Neuronal stem cell (in vitro differentiated cells): ENCODE measurements around the gene LTB.

Experiments
- DNase-seq: peaks from one replicate; pipeline ENCODE4 v3.0.0-alpha.2; 2013; ENCODE audit warnings: low spot score
- H2AFZ ChIP-seq: one replicate; pipeline ENCODE4 v1.6.1; 2013; ENCODE audit warnings: mild to moderate bottlenecking, low read length, inconsistent platforms
- H2AK5ac ChIP-seq: 2 replicates; pipeline ENCODE4 v1.6.1; 2013; ENCODE audit warnings: low read depth, mild to moderate bottlenecking, inconsistent platforms, low read length, moderate library complexity, mixed read lengths
- H2BK120ac ChIP-seq: 2 replicates; pipeline ENCODE4 v1.6.1; 2013; ENCODE audit warnings: low read depth, mild to moderate bottlenecking, inconsistent platforms, low read length, moderate library complexity, mixed read lengths
- H2BK12ac ChIP-seq: one replicate; pipeline ENCODE4 v1.6.1; 2013; ENCODE audit warnings: low read length, inconsistent platforms
- H2BK15ac ChIP-seq: 2 replicates; pipeline ENCODE4 v1.6.1; 2013; ENCODE audit warnings: mild to moderate bottlenecking, low read length, inconsistent platforms, mixed read lengths
- H2BK5ac ChIP-seq: one replicate; pipeline ENCODE4 v1.6.1; 2013; ENCODE audit warnings: inconsistent platforms, mild to moderate bottlenecking, low read length, moderate library complexity
- H3K14ac ChIP-seq: one replicate; pipeline ENCODE4 v1.6.1; 2013; ENCODE audit warnings: low read length, inconsistent platforms
- H3K18ac ChIP-seq: 2 replicates; pipeline ENCODE4 v1.6.1; 2013; ENCODE audit warnings: low read length, inconsistent platforms
- H3K23ac ChIP-seq: 2 replicates; pipeline ENCODE4 v1.6.1; 2013; ENCODE audit warnings: low read depth, mild to moderate bottlenecking, mixed read lengths, low read length, inconsistent platforms; ENCODE audit not compliant: poor library complexity
- H3K27ac ChIP-seq: replicated peaks from 3 replicates; pipeline ENCODE4 v1.5.1; 2013; ENCODE audit warnings: low read length, inconsistent platforms
- H3K27me3 ChIP-seq, 3 experiments: 2 replicates each; pipeline ENCODE4 v1.6.1; 2013; ENCODE audit warnings: low read length in 3 of 3, mild to moderate bottlenecking in 2 of 3, inconsistent platforms in 1 of 3, low read depth in 1 of 3, mixed read lengths in 1 of 3, moderate library complexity in 1 of 3; ENCODE audit not compliant: control insufficient read depth in 3 of 3, insufficient read depth in 3 of 3
- H3K36me3 ChIP-seq, 2 donors: replicated peaks in 1 of 2; 2 replicates each; pipeline ENCODE4 v1.6.1; 2013; ENCODE audit warnings: low read length in 2 of 2; ENCODE audit not compliant: control insufficient read depth in 2 of 2, insufficient read depth in 2 of 2
- H3K4ac ChIP-seq: 2 replicates; pipeline ENCODE4 v1.6.1; 2013; ENCODE audit warnings: inconsistent platforms, mild to moderate bottlenecking, low read length, moderate library complexity
- H3K4me1 ChIP-seq, 2 donors: 1 replicate in 1 of 2; 2 replicates in 1 of 2; pipeline ENCODE4 v1.6.1; 2013; ENCODE audit warnings: low read length in 2 of 2, low read depth in 1 of 2; ENCODE audit not compliant: control insufficient read depth in 2 of 2, insufficient read depth in 1 of 2
- H3K4me2 ChIP-seq: one replicate; pipeline ENCODE4 v1.6.1; 2013; ENCODE audit warnings: mild to moderate bottlenecking, low read length, inconsistent platforms; ENCODE audit not compliant: insufficient read depth, poor library complexity, severe bottlenecking
- H3K4me3 ChIP-seq, 2 donors: 2 replicates each; pipeline ENCODE4 v1.5.1; 2013; ENCODE audit warnings: low read length in 2 of 2, mild to moderate bottlenecking in 2 of 2, inconsistent platforms in 1 of 2, moderate library complexity in 1 of 2
- H3K79me1 ChIP-seq: one replicate; pipeline ENCODE4 v1.6.1; 2013; ENCODE audit warnings: low read depth, mild to moderate bottlenecking, inconsistent platforms, low read length, moderate library complexity
- H3K9ac ChIP-seq: one replicate; pipeline ENCODE4 v1.6.1; 2013; ENCODE audit warnings: mild to moderate bottlenecking, low read depth, low read length, inconsistent platforms; ENCODE audit not compliant: poor library complexity
- H3K9me3 ChIP-seq, 2 donors: replicated peaks in 1 of 2; 2 replicates each; pipeline versions ENCODE3 to v1.6.1; 2013; ENCODE audit warnings: low read length in 2 of 2, mild to moderate bottlenecking in 2 of 2, inconsistent platforms in 1 of 2, low read depth in 1 of 2, mixed read lengths in 1 of 2, moderate library complexity in 1 of 2; ENCODE audit not compliant: control insufficient read depth in 2 of 2, insufficient read depth in 1 of 2
- H4K8ac ChIP-seq: one replicate; pipeline ENCODE4 v1.6.1; 2013; ENCODE audit warnings: low read depth, mild to moderate bottlenecking, inconsistent platforms, low read length, moderate library complexity
- H4K91ac ChIP-seq: one replicate; pipeline ENCODE4 v1.6.1; 2013; ENCODE audit warnings: low read length, low read depth, mild to moderate bottlenecking, inconsistent platforms; ENCODE audit not compliant: poor library complexity
- WGBS, 2 donors: extraction: QIAGEN DNeasy Blood & Tissue Kit; methylation state at CpG; one replicate each; pipeline ENCODE4 v1.1.7; 2013; ENCODE audit warnings: missing lambda C conversion rate in 2 of 2, mixed read lengths in 1 of 2; ENCODE audit not compliant: insufficient read length in 2 of 2, insufficient replicate concordance in 1 of 2; ENCODE audit errors: extremely low coverage in 2 of 2; 5-methylcytosine and 5-hydroxymethylcytosine counted together

LTB gene

GRCh38 chr6:31587791-31588777, 5.9 kb upstream of the LTB start:
- WGBS, 2 donors, result no CpG with 5 or more reads among the region's 12 CpGs
- Histone ChIP-seq H3K9ac (no peak overlapping the region), H3K14ac (no peak overlapping the region), H4K8ac (peak overlapping the region; percentile 43), H3K36me3 (no peaks in the 10 kb centered on the region), H3K4me3 (no peak overlapping the region), H3K23ac (no peak overlapping the region), H3K9me3 (no peaks in the 10 kb centered on the region), H3K79me1 (no peaks in the 10 kb centered on the region), H3K18ac (peak overlapping the region; percentile 64), H3K27ac (no peak overlapping the region), H2BK15ac (peak overlapping the region; percentile 16), H3K27me3 (peaks cover 0 to 11% (median 0%) of the 10 kb centered on the region in 3 experiments), H2BK120ac (no peak overlapping the region), H2AK5ac (peak overlapping the region; percentile 70), H2BK5ac (no peak overlapping the region), H3K4me2 (no peak overlapping the region), H3K4ac (no peak overlapping the region), H4K91ac (no peak overlapping the region), H3K4me1 (peaks cover 2 to 4% of the 10 kb centered on the region in 2 donors), H2AFZ (peak overlapping the region; percentile 82), H2BK12ac (no peak overlapping the region)
- no peak for DNase-seq

GRCh38 chr6:31586599-31587281, 4.5 kb upstream of the LTB start:
- no peak overlapping the region for H4K91ac ChIP-seq
- no CpG with 5 or more reads among the region's 9 CpGs for WGBS, 2 donors
- H3K18ac ChIP-seq, result no peak overlapping the region
- no peak overlapping the region for H3K4me3 ChIP-seq
- H2BK15ac ChIP-seq, result peak overlapping the region; percentile 20
- H2BK120ac ChIP-seq, result no peak overlapping the region
- H2AFZ ChIP-seq, result no peak overlapping the region
- H3K9ac ChIP-seq, result no peak overlapping the region
- no peak overlapping the region for H3K4me2 ChIP-seq
- no peak overlapping the region for H3K4ac ChIP-seq
- H2BK12ac ChIP-seq, result no peak overlapping the region
- no peak overlapping the region for H4K8ac ChIP-seq
- H2AK5ac ChIP-seq, result no peak overlapping the region
- H3K23ac ChIP-seq, result peak overlapping the region; percentile 29
- no peak overlapping the region for H3K27ac ChIP-seq
- H3K4me1 ChIP-seq, result peaks cover 2 to 4% of the 10 kb centered on the region in 2 donors
- no peaks in the 10 kb centered on the region for H3K79me1 ChIP-seq
- no peak overlapping the region for H3K14ac ChIP-seq
- H3K36me3 ChIP-seq, result no peaks in the 10 kb centered on the region
- no peak for DNase-seq
- peaks cover 0 to 16% (median 4%) of the 10 kb centered on the region in 3 experiments for H3K27me3 ChIP-seq
- H2BK5ac ChIP-seq, result no peak overlapping the region
- H3K9me3 ChIP-seq, result no peaks in the 10 kb centered on the region

GRCh38 chr6:31586008-31586407, 3.8 kb upstream of the LTB start, which contains the start of gene LST1:
LST1 (plus strand) TSS chr6:31586277; CDS start chr6:31587300, 1,023 bp downstream.
- Histone ChIP-seq H2BK5ac (no peak within 1 kb of the TSS), H2AK5ac (no peak within 1 kb of the TSS), H3K27ac (no peak within 1 kb of the TSS), H2BK15ac (peak within 1 kb of the TSS; percentile 20), H3K4me2 (no peak within 1 kb of the TSS), H2BK120ac (no peak within 1 kb of the TSS), H2AFZ (no peak within 1 kb of the TSS), H3K23ac (peak within 1 kb of the TSS; percentile 29), H4K8ac (no peak within 1 kb of the TSS), H3K4me1 (peaks cover 4% of the 10 kb centered on the region in 2 donors), H3K18ac (peak within 1 kb of the TSS; percentile 65), H3K9ac (no peak within 1 kb of the TSS), H3K27me3 (peaks cover 0 to 19% (median 9%) of the 10 kb centered on the region in 3 experiments), H3K9me3 (no peaks in the 10 kb centered on the region), H2BK12ac (no peak within 1 kb of the TSS), H3K79me1 (no peaks in the 10 kb centered on the region), H4K91ac (no peak within 1 kb of the TSS), H3K36me3 (no peaks in the 10 kb centered on the region), H3K4ac (no peak within 1 kb of the TSS), H3K14ac (no peak within 1 kb of the TSS), H3K4me3 (no peak within 1 kb of the TSS)
- no CpG with 5 or more reads among the region's 1 CpG for WGBS, 2 donors
- no peak for DNase-seq

DNA sequence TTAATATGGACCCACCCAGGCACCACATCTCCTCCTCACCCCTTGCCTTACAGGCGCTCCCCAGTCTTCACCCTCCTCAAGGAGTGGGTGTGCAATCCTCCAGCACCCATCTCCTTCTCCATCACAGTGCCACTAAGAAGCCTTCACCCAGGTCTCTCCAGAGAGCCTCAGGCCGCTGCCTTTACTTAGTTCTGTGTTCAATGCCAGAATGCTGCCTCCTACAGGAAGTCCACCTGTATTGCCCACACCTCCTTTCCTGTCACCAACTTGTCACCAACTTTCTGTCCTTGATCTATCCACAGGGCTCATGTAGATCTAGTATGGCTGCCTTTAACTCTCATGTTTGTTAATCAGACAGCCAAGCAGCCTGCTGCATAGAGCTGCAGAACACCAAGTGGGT, 3.3 kb upstream of the LTB start:
- no peak overlapping the region for H3K4ac ChIP-seq

More for the DNA sequence above, 3.3 kb upstream of the LTB start:
- Histone ChIP-seq H3K4me3 (no peak overlapping the region), H2BK5ac (no peak overlapping the region), H3K27me3 (peaks cover 0 to 20% (median 10%) of the 10 kb centered on the region in 3 experiments), H4K91ac (no peak overlapping the region), H4K8ac (no peak overlapping the region), H2BK12ac (no peak overlapping the region), H3K14ac (no peak overlapping the region), H3K9me3 (no peaks in the 10 kb centered on the region), H3K23ac (no peak overlapping the region), H3K18ac (no peak overlapping the region), H2AFZ (no peak overlapping the region), H3K79me1 (no peaks in the 10 kb centered on the region), H3K27ac (no peak overlapping the region), H3K4me1 (peaks cover 5 to 6% of the 10 kb centered on the region in 2 donors), H2AK5ac (no peak overlapping the region), H2BK120ac (no peak overlapping the region), H2BK15ac (no peak overlapping the region), H3K36me3 (no peaks in the 10 kb centered on the region), H3K4me2 (no peak overlapping the region), H3K9ac (no peak overlapping the region)
- no peak for DNase-seq
- WGBS, 2 donors, result no CpG with 5 or more reads among the region's 2 CpGs
